ENCODE measurements around the gene NAA60. TPM values are rescaled to one million over a fixed set of nuclear protein-coding genes. Genes with fewer than 3 reads are reported as not detected.
"Not testable (repeated sequence)": the region's sequence is repeated elsewhere in the genome, so short reads cannot be mapped to it uniquely, and the experiment has no call there.

NAA60 gene
- total and polyA plus RNA-seq, 2 of the 13 experiments (the other 11 are each of a cell fraction or from before 2014, with no cell fraction given): 14.7 to 32.0 TPM

DNA sequence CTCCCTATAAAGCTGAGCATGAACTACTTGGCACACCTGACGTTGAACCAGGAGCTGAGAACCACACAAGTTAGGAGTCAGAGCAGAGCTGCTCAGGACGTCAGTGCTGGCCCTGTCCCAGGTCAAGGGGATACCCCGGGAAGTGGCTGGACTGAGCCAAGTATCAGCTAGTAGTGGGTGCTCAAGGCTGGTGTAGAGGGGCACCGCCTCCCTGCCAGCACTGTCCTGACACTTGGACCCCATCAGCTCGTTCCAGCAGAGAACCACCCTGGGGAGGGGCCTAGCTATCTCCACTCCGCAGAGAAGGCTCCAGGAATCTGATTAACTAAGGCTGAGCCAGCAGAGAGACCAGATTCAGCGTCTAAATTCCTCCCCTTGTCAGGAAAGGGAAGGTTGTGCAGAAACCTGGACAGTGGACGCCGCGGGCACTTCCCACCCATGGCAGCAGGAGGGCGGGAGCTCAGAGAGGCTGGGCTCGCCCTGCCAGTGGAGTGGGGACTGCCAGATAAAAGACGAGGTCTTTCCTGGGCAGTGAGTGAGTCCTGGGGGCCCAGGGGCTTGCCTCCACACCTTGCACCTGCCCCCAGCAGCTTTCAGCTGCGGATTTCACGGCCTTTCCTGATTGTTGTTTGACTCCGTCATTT is 30.8 kb downstream of the NAA60 start:
- Histone ChIP-seq H3K27ac (ENCODE audit: extremely low read length, insufficient read depth, low read length) (no peak overlapping the region), H3K79me2 (ENCODE audit: insufficient read depth, low read length) (peaks cover 83% of the 10 kb centered on the region), H3K9me3 (ENCODE audit: low read length) (no peaks in the 10 kb centered on the region), H4K20me1 (ENCODE audit: insufficient read depth, low read length) (peaks cover 47% of the 10 kb centered on the region; the same call in 1 of the 2 replicates), H3K27me3 (ENCODE audit: control insufficient read depth in 1 of 2, insufficient read depth in 2 of 2, low read length in 2 of 2) (no peaks in the 10 kb centered on the region), H3K4me3 (replicated peaks in 1 of 3; ENCODE audit: insufficient read depth in 1 of 3, low read depth in 2 of 3, low read length in 3 of 3) (no peak overlapping the region), H3K36me3 (replicated peaks in 1 of 2; ENCODE audit: control insufficient read depth in 1 of 2, insufficient read depth in 2 of 2, low read length in 2 of 2) (peaks cover 11 to 32% of the 10 kb centered on the region in 2 experiments; a peak in 4 of 5 replicates), H3K4me2 (ENCODE audit: low read depth, low read length) (no peak overlapping the region), H2AFZ (ENCODE audit: low read length) (no peak overlapping the region), H3K4me1 (ENCODE audit: insufficient read depth, low read length) (0 out of 2 replicates have a peak, but pooled peaks cover 4% of the 10 kb centered on the region), H3K9ac (ENCODE audit: insufficient read depth, low read depth, low read length) (no peak overlapping the region)
- FAIRE-seq (no peak), ATAC-seq (no peak), DNase-seq (ENCODE audit: low spot score) (no peak)
- ChIA-PET CTCF (ENCODE audit: low intra/inter-chr PET ratio, low total read pairs) (no interaction called here), POLR2A (no interaction called here)
- WGBS (ENCODE audit: low lambda C conversion rate): 90% methylated on average over 9 of the region's 16 CpGs
- TF ChIP-seq AGO2 (optimal IDR thresholded peaks at IDR 0.05; ENCODE audit: low read depth, low read length) (peak; percentile 35), PHB2 (IDR thresholded peaks at IDR 0.05; ENCODE audit: partially characterized antibody) (no peak)
- no TSS peak for BruUV-seq (replicated peaks)
- intact Hi-C loops (cut with micrococcal nuclease; ENCODE audit: unreplicated experiment) (no loop called here), in situ Hi-C loops (cut with HindIII; ENCODE audit: extremely low pct_ligation_motif_present, low pct_unique_long_range_greater_than_20kb) (no loop called here)

DNA sequence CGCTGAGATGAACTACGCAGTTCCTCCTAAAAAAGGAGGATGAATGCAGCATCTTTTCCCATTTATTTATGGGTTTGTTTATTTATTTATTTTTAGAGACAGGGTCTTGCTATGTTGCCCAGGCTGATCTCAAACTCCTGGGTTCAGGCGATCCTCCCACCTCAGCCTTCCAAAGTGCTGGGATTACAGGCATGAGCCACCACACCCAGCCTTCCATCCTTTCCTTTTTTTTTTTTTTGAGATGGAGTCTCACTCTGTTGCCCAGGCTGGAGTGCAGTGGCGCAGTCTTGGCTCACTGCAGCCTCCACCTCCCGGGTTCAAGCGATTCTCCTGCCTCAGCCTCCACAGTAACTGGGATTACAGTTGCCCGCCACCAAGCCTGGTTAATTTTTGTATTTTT is 31.4 kb downstream of the NAA60 start:
- H3K27ac ChIP-seq (ENCODE audit: extremely low read length, insufficient read depth, low read length); intact Hi-C loops (cut with micrococcal nuclease; ENCODE audit: unreplicated experiment); H3K4me1 ChIP-seq (ENCODE audit: insufficient read depth, low read length); BruUV-seq (replicated peaks); CTCF ChIA-PET (ENCODE audit: low intra/inter-chr PET ratio, low total read pairs); H3K4me2 ChIP-seq (ENCODE audit: low read depth, low read length); ATAC-seq; POLR2A ChIA-PET; DNase-seq (ENCODE audit: low spot score); H3K9me3 ChIP-seq (ENCODE audit: low read length); H2AFZ ChIP-seq (ENCODE audit: low read length); H3K9ac ChIP-seq (ENCODE audit: insufficient read depth, low read depth, low read length); H3K27me3 ChIP-seq (ENCODE audit: control insufficient read depth in 1 of 2, insufficient read depth in 2 of 2, low read length in 2 of 2); H3K4me3 ChIP-seq (replicated peaks in 1 of 3; ENCODE audit: insufficient read depth in 1 of 3, low read depth in 2 of 3, low read length in 3 of 3); FAIRE-seq; in situ Hi-C loops (cut with HindIII; ENCODE audit: extremely low pct_ligation_motif_present, low pct_unique_long_range_greater_than_20kb): not testable (repeated sequence)
- Histone ChIP-seq H4K20me1 (ENCODE audit: insufficient read depth, low read length) (peaks cover 45% of the 10 kb centered on the region; the same call in 1 of the 2 replicates), H3K36me3 (replicated peaks in 1 of 2; ENCODE audit: control insufficient read depth in 1 of 2, insufficient read depth in 2 of 2, low read length in 2 of 2) (peaks cover 16 to 34% of the 10 kb centered on the region in 2 experiments; a peak in 4 of 5 replicates), H3K79me2 (ENCODE audit: insufficient read depth, low read length) (peaks cover 83% of the 10 kb centered on the region)
- WGBS (ENCODE audit: low lambda C conversion rate): 98% methylated on average over 7 of the region's 7 CpGs
- TF ChIP-seq ZNF121 (CRISPR knock-in tag; IDR thresholded peaks at IDR 0.05): peak; percentile 61; the same call in 1 of the 2 replicates
